Measurements from ENCODE around the gene SLC7A10.

SLC7A10 gene

GRCh38 chr19:33257828-33258227, 32.2 kb upstream of the SLC7A10 start:
- H3K4me2 ChIP-seq (ENCODE audit: low read length), result no peak overlapping the region
- no peaks in the 10 kb centered on the region for H3K79me2 ChIP-seq (ENCODE audit: insufficient read depth, low read length)
- no peaks in the 10 kb centered on the region for H3K27me3 ChIP-seq (ENCODE audit: insufficient read depth, low read length)
- H3K9me2 ChIP-seq (ENCODE audit: low read depth, low read length), result no peaks in the 10 kb centered on the region
- H4K20me1 ChIP-seq (ENCODE audit: insufficient read depth, low read length), result no peaks in the 10 kb centered on the region
- H3K4me1 ChIP-seq (ENCODE audit: insufficient read depth, low read length, severe bottlenecking), result no peaks in the 10 kb centered on the region
- no peak overlapping the region for H3K4me3 ChIP-seq (ENCODE audit: low read depth, low read length, poor library complexity, severe bottlenecking)
- H3F3A ChIP-seq (ENCODE audit: insufficient read depth, low read length), result no peaks in the 10 kb centered on the region
- H3K9ac ChIP-seq (ENCODE audit: low read length), result no peak overlapping the region
- TF ChIP-seq EZH2 (IDR thresholded peaks at IDR 0.05; ENCODE audit: borderline replicate concordance, low read length), result no peak
- TF ChIP-seq, protein P1, sequence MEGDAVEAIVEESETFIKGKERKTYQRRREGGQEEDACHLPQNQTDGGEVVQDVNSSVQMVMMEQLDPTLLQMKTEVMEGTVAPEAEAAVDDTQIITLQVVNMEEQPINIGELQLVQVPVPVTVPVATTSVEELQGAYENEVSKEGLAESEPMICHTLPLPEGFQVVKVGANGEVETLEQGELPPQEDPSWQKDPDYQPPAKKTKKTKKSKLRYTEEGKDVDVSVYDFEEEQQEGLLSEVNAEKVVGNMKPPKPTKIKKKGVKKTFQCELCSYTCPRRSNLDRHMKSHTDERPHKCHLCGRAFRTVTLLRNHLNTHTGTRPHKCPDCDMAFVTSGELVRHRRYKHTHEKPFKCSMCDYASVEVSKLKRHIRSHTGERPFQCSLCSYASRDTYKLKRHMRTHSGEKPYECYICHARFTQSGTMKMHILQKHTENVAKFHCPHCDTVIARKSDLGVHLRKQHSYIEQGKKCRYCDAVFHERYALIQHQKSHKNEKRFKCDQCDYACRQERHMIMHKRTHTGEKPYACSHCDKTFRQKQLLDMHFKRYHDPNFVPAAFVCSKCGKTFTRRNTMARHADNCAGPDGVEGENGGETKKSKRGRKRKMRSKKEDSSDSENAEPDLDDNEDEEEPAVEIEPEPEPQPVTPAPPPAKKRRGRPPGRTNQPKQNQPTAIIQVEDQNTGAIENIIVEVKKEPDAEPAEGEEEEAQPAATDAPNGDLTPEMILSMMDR (IDR thresholded peaks at IDR 0.05; ENCODE audit: low read length), result no peak
- no peak overlapping the region for H2AFZ ChIP-seq (ENCODE audit: low read length)
- H3K27ac ChIP-seq (ENCODE audit: low read depth, low read length, poor library complexity, severe bottlenecking), result no peak overlapping the region
- no peaks in the 10 kb centered on the region for H3K9me3 ChIP-seq (ENCODE audit: low read length)
- no peaks in the 10 kb centered on the region for H3K36me3 ChIP-seq (ENCODE audit: insufficient read depth, low read length)

DNA sequence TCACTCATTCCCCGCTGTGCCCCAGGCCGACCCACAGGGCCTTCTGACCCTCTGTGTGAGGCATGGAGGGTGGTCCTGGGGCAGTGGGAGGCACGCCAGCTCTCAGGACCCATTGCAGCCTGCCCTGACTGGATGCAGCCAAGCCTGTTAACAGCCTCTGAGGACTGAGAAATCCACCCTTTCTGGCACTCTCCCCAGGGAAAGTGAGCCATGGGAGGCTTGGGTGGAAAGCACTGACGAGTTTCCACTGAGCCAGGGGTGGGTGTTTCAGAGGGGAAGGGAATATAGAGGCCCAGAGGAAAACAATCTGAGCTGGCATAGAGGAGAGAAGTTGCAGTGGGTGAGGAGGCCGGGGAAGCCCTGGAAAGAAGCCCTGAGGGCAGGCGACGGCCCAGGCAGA, 30.6 kb upstream of the SLC7A10 start:
- no peaks in the 10 kb centered on the region for H3K36me3 ChIP-seq (ENCODE audit: insufficient read depth, low read length)
- H3K4me3 ChIP-seq (ENCODE audit: low read depth, low read length, poor library complexity, severe bottlenecking), result no peak overlapping the region
- no peak overlapping the region for H3K9ac ChIP-seq (ENCODE audit: low read length)
- no peak overlapping the region for H3K27ac ChIP-seq (ENCODE audit: low read depth, low read length, poor library complexity, severe bottlenecking)
- H3K27me3 ChIP-seq (ENCODE audit: insufficient read depth, low read length), result no peaks in the 10 kb centered on the region
- no peaks in the 10 kb centered on the region for H3F3A ChIP-seq (ENCODE audit: insufficient read depth, low read length)
- H3K4me2 ChIP-seq (ENCODE audit: low read length), result no peak overlapping the region
- H3K4me1 ChIP-seq (ENCODE audit: insufficient read depth, low read length, severe bottlenecking), result no peaks in the 10 kb centered on the region
- no peak overlapping the region for H2AFZ ChIP-seq (ENCODE audit: low read length)
- H4K20me1 ChIP-seq (ENCODE audit: insufficient read depth, low read length), result no peaks in the 10 kb centered on the region
- H3K79me2 ChIP-seq (ENCODE audit: insufficient read depth, low read length), result no peaks in the 10 kb centered on the region
- H3K9me2 ChIP-seq (ENCODE audit: low read depth, low read length), result no peaks in the 10 kb centered on the region
- TF ChIP-seq EZH2 (IDR thresholded peaks at IDR 0.05; ENCODE audit: borderline replicate concordance, low read length), result no peak
- TF ChIP-seq, protein P1 (IDR thresholded peaks at IDR 0.05; ENCODE audit: low read length), result no peak
- no peaks in the 10 kb centered on the region for H3K9me3 ChIP-seq (ENCODE audit: low read length)

DNA sequence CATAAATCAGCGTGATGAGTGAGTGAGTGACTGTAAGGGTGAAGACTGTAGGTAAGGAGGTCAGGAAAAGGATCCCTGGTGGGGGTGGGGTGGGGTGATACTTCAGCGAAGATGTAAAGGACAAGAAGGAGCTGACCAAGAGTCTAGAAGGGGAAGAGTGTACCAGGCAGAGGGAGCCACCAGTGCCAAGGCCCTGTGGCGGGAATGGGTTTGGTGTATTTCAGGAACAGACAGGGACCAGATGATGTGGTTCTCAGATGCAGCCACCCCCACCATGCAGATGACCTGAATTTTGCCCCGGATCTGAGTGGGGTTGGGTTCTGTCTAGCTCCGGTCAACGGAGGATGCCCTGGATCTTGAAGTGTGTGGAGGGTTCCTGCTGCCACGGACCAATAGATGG, 30.1 kb upstream of the SLC7A10 start:
- no peaks in the 10 kb centered on the region for H3K36me3 ChIP-seq (ENCODE audit: insufficient read depth, low read length)
- H4K20me1 ChIP-seq (ENCODE audit: insufficient read depth, low read length), result no peaks in the 10 kb centered on the region
- no peaks in the 10 kb centered on the region for H3K4me1 ChIP-seq (ENCODE audit: insufficient read depth, low read length, severe bottlenecking)
- TF ChIP-seq, protein P1 (IDR thresholded peaks at IDR 0.05; ENCODE audit: low read length), result no peak
- no peak for TF ChIP-seq EZH2 (IDR thresholded peaks at IDR 0.05; ENCODE audit: borderline replicate concordance, low read length)
- H3K9me2 ChIP-seq (ENCODE audit: low read depth, low read length), result no peaks in the 10 kb centered on the region
- no peak overlapping the region for H3K27ac ChIP-seq (ENCODE audit: low read depth, low read length, poor library complexity, severe bottlenecking)
- no peak overlapping the region for H3K9ac ChIP-seq (ENCODE audit: low read length)
- no peaks in the 10 kb centered on the region for H3K9me3 ChIP-seq (ENCODE audit: low read length)
- H2AFZ ChIP-seq (ENCODE audit: low read length), result no peak overlapping the region
- H3K79me2 ChIP-seq (ENCODE audit: insufficient read depth, low read length), result no peaks in the 10 kb centered on the region
- H3F3A ChIP-seq (ENCODE audit: insufficient read depth, low read length), result no peaks in the 10 kb centered on the region
- no peak overlapping the region for H3K4me2 ChIP-seq (ENCODE audit: low read length)
- H3K4me3 ChIP-seq (ENCODE audit: low read depth, low read length, poor library complexity, severe bottlenecking), result no peak overlapping the region
- no peaks in the 10 kb centered on the region for H3K27me3 ChIP-seq (ENCODE audit: insufficient read depth, low read length)

All from OCI-LY1 (cell line).